Choroid plexus epithelial cell (primary cell): ENCODE data around the gene CHD9.

Experiments used
- DNase-seq: peaks from one replicate; pipeline ENCODE4 v3.0.0-alpha.2; 2010; ENCODE audit warnings: low read depth
- H3K4me3 ChIP-seq: 2 replicates; pipeline ENCODE4 v1.5.1; 2011; ENCODE audit warnings: low read depth, mild to moderate bottlenecking, control low read depth, low read length, moderate library complexity
- TF ChIP-seq, protein P1 (sequence below): conservative IDR thresholded peaks from 2 replicates; pipeline ENCODE4 v1.5.1; 2011; ENCODE audit warnings: low read depth, mild to moderate bottlenecking, control low read depth, inconsistent platforms, low read length, moderate library complexity

CHD9 gene

DNA sequence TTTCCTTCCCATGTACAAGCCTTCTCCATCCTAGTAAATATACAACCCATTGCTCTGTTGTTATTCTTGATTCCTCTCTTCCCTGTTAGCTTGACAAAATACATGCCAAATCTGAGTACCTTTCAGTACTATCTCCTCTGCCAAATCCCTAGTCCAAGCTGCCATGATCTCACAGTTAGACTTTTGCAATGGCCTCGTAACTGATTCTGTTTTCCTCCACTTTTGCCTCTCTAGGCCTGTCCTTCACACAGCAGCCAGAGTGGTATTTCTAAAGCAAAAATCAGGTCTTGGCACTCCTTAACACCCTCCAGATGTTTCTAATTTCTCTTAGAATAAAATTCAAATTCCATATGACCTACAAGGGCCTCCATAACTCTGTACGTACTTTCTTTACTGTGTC is 226.5 kb downstream of the CHD9 start:
- no peak for DNase-seq
- H3K4me3 ChIP-seq = no peak overlapping the region
- TF ChIP-seq, protein P1, sequence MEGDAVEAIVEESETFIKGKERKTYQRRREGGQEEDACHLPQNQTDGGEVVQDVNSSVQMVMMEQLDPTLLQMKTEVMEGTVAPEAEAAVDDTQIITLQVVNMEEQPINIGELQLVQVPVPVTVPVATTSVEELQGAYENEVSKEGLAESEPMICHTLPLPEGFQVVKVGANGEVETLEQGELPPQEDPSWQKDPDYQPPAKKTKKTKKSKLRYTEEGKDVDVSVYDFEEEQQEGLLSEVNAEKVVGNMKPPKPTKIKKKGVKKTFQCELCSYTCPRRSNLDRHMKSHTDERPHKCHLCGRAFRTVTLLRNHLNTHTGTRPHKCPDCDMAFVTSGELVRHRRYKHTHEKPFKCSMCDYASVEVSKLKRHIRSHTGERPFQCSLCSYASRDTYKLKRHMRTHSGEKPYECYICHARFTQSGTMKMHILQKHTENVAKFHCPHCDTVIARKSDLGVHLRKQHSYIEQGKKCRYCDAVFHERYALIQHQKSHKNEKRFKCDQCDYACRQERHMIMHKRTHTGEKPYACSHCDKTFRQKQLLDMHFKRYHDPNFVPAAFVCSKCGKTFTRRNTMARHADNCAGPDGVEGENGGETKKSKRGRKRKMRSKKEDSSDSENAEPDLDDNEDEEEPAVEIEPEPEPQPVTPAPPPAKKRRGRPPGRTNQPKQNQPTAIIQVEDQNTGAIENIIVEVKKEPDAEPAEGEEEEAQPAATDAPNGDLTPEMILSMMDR = no peak

DNA sequence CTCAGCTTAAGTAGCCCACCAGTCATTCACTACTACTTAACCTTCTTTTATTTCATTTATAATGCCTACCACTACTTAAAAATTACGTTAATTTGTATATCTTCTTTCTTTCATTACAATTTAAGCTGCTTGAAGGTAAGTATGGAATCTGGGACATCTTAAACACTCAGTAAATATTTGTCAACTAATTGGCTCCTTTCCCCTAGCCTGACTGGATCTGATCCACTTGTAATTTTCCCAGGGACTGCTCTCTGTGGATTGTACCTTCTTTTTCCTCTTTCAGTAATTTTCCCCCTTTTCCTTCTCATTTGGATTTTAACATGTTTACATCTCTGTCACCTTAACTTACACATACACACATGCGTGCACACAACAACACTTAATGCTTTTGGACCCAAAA is 227.1 kb downstream of the CHD9 start:
- no peak overlapping the region for H3K4me3 ChIP-seq
- no peak for DNase-seq
- TF ChIP-seq, protein P1 = no peak

DNA sequence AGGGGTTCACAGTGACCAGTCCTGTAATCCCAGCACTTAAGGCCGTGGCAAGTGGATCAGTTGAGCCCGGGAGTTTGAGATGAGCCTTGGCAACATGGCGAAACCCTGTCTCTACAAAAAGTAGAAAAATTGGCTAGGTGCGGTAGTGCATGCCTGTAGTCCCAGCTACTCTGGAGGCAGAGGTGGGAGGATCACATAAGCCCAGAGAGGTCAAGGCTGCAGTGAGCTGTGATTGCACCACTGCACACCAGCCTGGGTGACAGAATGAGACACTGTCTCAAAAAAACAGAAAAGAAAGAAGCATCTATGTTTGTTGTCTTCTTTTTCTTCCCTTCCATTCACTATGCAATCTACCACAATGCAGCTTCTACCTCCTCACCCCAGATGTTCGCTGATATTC is 227.5 kb downstream of the CHD9 start:
- no peak for DNase-seq
- TF ChIP-seq, protein P1 = no peak
- H3K4me3 ChIP-seq = no peak overlapping the region

DNA sequence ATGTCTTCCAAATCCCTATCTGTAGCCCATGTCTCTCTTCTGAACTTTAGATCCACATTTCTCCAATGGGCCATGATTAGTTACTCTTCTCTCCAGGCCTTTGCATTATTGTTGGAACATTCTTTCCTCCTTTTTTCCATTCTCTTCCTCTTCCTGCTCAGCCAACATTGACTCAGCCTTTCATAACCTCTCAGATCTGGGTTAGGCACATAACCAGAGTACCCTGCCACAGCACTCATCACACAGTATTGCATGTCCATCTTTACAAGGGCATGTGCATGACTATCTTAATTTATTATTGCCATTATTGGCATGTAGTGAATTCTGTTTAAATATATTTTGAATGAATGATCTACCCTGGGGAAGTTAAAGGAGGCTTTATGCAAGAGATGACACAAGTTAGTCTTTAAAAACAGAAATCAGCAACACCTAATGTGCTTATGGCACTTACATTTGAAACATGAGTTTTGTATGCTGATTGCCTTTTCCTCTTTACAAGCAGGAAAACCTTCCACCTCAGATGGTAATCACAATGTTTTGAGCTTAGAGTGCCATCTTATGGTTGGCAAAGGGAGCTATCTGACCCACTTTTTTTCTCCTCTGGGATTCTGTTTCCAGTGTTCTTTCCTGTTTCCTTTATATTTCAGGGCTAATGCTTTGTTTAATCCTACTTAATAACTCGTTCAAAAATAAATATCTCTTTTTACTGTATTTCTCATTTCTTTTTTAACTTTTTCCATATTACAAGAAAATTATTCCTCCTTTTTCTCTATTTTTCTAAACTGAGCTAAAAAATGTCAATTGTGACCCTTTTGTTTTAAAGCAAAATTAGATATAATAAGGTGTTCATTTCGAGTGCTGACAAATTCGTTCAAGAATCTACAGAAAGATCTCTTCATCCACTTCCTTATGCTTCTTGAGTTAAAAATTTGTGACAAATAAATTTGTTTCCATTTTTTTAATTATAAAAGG is 228.5 kb downstream of the CHD9 start:
- DNase-seq = peak; percentile 66
- TF ChIP-seq, protein P1 = peak; percentile 66
- H3K4me3 ChIP-seq = no peak overlapping the region

DNA sequence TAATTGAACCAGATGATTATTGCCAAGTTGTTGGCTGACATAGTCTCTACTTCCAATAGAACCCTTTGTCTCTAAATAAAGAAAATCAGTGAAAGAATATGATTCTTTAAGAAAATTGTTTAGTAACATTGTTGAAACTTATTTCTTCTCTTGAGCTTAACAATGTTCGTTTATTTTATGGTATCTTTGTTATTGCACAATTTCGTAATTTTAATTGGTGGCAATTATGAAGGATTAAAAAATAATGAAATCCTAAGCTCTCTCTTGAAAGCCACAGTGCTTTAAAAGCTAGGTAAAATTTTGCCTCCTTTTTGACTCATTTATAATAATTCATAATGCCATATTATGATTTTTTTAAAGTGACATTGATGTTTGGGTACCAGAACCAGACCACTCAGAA is 230.4 kb downstream of the CHD9 start:
- DNase-seq = no peak
- TF ChIP-seq, protein P1 = no peak
- H3K4me3 ChIP-seq = no peak overlapping the region

DNA sequence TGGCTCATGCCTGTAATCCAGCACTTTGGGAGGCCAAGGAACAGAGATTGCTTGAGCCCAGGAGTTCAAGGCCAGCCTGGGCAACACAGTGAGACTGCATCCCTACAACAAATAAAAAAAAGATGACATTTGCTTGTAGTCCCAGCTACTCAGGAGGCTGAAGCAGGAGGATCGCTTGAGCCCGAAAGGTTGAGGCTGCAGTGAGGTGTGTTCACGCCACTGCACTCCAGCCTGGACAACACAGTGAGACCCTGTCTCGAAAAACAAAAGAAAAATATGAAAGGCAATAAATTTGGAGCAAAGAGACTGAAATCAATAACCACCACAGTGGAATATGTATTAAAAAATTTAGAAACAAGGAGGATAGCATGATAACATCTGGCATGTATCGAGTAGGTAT is 235.7 kb downstream of the CHD9 start:
- DNase-seq = no peak
- TF ChIP-seq, protein P1 = no peak
- H3K4me3 ChIP-seq = no peak overlapping the region
